CMK (cell line): ENCODE measurements around the gene RASL10A.

Experiments used
- DNase-seq: peaks from one replicate; pipeline ENCODE4 v3.0.0-alpha.2; 2010; ENCODE audit warnings: low read depth

RASL10A gene

GRCh38 chr22:29268511-29269229 lies 46.8 kb downstream of the RASL10A start:
- DNase-seq: peak; percentile 49

DNA sequence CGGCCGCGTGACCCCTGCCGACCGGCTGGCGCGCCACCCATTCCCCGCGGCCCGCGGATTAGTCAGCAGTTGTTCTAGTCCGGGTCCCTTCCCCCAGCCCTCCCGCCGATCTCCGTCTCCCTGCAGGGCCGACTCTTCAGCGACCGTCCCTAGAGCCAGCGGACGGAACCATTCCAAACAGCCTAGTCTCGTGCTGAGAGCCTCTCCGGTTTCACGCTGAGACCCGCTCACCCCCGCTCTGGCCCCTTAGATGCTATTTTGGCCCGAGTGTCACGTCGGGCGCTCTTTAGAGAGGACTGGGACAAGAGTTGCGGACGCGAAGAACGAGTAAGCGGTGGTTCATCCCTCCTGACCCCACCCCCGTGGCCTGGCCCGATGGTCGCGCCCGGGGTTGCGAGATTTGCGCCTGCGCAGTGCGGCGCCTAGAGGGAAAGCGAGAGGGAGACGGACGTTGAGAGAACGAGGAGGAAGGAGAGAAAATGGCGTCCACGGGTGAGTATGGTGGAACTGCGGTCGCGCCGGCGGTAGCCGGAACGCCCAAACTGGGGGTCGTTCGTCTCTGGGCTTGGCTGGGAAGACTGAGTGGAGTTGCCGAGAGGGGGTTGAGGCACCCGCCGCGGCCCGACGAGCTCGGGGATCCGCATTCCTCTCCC lies 47.5 kb downstream of the RASL10A start, which contains the start of the genes EWSR1 and RHBDD3:
EWSR1 (plus strand) TSS at position 411 of the 653 bp plus-strand sequence; CDS start at position 480, 69 bp downstream.
RHBDD3 (minus strand) TSS at position 124 of the 653 bp plus-strand sequence. CDS start 2,355 bp downstream, outside the sequence.
- DNase-seq: peak; percentile 94

GRCh38 chr22:29267462-29267857 lies 48.0 kb downstream of the RASL10A start:
- DNase-seq: no peak

GRCh38 chr22:29266564-29267461 lies 48.7 kb downstream of the RASL10A start:
- no peak for DNase-seq

GRCh38 chr22:29265929-29266328 lies 49.6 kb downstream of the RASL10A start:
- no peak for DNase-seq

GRCh38 chr22:29265305-29265704 lies 50.2 kb downstream of the RASL10A start:
- DNase-seq: no peak

DNA sequence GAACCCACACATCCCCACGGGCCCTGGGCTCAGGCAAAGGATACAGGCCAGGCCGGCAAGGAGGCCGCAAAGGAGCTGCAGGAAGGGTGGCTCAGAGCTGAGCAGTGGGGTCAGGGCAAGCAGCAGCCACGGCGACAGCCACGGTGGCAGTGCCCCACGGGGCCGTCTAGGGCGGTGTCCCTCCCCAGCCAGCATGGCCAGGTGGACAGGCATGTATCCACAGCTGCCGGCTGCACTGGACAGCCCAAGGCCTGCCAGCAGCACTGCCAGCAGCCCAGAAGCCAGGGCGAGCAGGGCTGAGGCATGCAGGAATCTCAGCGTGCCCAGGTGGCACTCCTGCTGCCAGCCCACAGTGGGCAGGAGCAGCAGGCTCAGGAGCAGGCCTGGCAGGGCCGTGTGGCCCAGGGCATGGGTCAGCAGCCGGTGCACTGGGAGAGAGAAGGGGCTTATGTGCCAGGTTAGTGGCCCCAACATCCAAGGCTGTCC lies 51.7 kb downstream of the RASL10A start:
- DNase-seq: no peak
